ENCODE measurements around the gene AP3B1. TPM values are rescaled to one million over a fixed set of nuclear protein-coding genes. Genes with fewer than 3 reads are reported as not detected.

The AP3B1 gene
- total and polyA plus RNA-seq, 2 of the 8 experiments (the other 6 are each of a cell fraction or from before 2014, with no cell fraction given), result 45.8 to 48.3 TPM

DNA sequence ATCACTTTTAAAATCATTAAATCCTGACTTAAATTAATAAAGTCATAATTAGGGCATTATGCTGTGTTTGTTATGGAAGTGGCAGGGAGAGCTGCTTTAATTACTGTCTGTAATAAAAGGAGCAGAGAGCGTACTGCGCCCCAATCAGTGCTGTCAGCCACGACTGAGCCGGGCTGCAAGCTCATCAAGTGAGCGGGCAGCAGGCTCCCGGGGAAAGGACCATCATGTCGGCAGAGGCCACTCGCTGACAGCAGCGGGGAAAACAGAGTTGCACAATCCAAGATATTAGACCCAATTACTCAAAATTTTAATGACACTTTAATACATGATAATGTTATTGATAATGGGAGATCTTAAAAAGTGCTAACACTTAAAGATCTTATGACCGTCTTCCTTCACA, 181.6 kb downstream of the AP3B1 start:
- H3K4me1 ChIP-seq (replicated peaks in 1 of 4; ENCODE audit: control insufficient read depth in 3 of 4, insufficient read depth in 4 of 4, low read length in 3 of 4), result no peaks in the 10 kb centered on the region
- H2AFZ ChIP-seq (ENCODE audit: low read length), result no peak overlapping the region
- H3K9me3 ChIP-seq (ENCODE audit: insufficient read depth in 2 of 2, low read depth in 1 of 2, low read length in 1 of 2), result peaks cover 0 to 3% of the 10 kb centered on the region in 2 experiments; a peak in 1 of 4 replicates
- no peak overlapping the region for H3K18ac ChIP-seq (ENCODE audit: extremely low read depth, low read length)
- H3K56ac ChIP-seq (replicated peaks; ENCODE audit: insufficient read length, low read depth, low read length), result no peak overlapping the region
- DNase-seq (ENCODE audit: low read depth in 1 of 2, low spot score in 2 of 2), result no peak
- no peak for FAIRE-seq
- H3K4me3 ChIP-seq (ENCODE audit: extremely low read depth in 1 of 4, insufficient read depth in 2 of 4, low read depth in 3 of 4, low read length in 4 of 4), result no peak overlapping the region
- no peaks in the 10 kb centered on the region for H3K23me2 ChIP-seq (ENCODE audit: low read depth, low read length)
- POLR2A ChIA-PET (ENCODE audit: partially characterized antibody), result no interaction called here
- H4K8ac ChIP-seq (ENCODE audit: extremely low read depth, insufficient read depth, low read length), result no peak overlapping the region
- H4K91ac ChIP-seq (replicated peaks; ENCODE audit: insufficient read length, low read length), result no peak overlapping the region
- no peak overlapping the region for H3K27ac ChIP-seq (ENCODE audit: low read depth, low read length)
- H2BK5ac ChIP-seq (ENCODE audit: low read depth, low read length), result no peak overlapping the region
- H2BK120ac ChIP-seq (replicated peaks; ENCODE audit: low read depth, low read length), result no peak overlapping the region
- H3K9ac ChIP-seq (replicated peaks in 1 of 4; ENCODE audit: extremely low read depth in 1 of 4, low read depth in 3 of 4, low read length in 3 of 4), result no peak overlapping the region
- no peaks in the 10 kb centered on the region for H4K20me1 ChIP-seq (replicated peaks in 1 of 2; ENCODE audit: control insufficient read depth in 1 of 2, insufficient read depth in 2 of 2, low read length in 2 of 2)
- no peaks in the 10 kb centered on the region for H3K79me1 ChIP-seq (ENCODE audit: low read depth, low read length)
- H2BK12ac ChIP-seq (ENCODE audit: low read depth, low read length), result no peak overlapping the region
- WGBS, 2 experiments (ENCODE audit: extremely low coverage in 1 of 2, insufficient coverage in 1 of 2, insufficient read length in 1 of 2, insufficient replicate concordance in 2 of 2, low coverage in 1 of 2, low lambda C conversion rate in 2 of 2, missing lambda C conversion rate in 1 of 2), result 87% methylated on average over 10 of the region's 10 CpGs; no CpG with 5 or more reads in 1 of the 2 experiments
- no peaks in the 10 kb centered on the region for H3K79me2 ChIP-seq (ENCODE audit: control insufficient read depth in 1 of 2, insufficient read depth in 2 of 2, low read length in 2 of 2)
- H2BK15ac ChIP-seq (ENCODE audit: low read length), result no peak overlapping the region
- H2BK20ac ChIP-seq (ENCODE audit: low read length), result no peak overlapping the region
- H3K27me3 ChIP-seq (replicated peaks in 1 of 4; ENCODE audit: control insufficient read depth in 3 of 4, extremely low read depth in 1 of 4, insufficient read depth in 3 of 4, low read length in 3 of 4), result no peaks in the 10 kb centered on the region
- H2AK5ac ChIP-seq (ENCODE audit: low read depth, low read length), result no peak overlapping the region
- peaks cover 0 to 11% (median 2%) of the 10 kb centered on the region in 4 experiments; a peak in 2 of 8 replicates for H3K36me3 ChIP-seq (ENCODE audit: control insufficient read depth in 2 of 4, insufficient read depth in 4 of 4, low read length in 3 of 4)
- no peak overlapping the region for H3K14ac ChIP-seq (ENCODE audit: insufficient read length)
- H3K23ac ChIP-seq (ENCODE audit: insufficient read length), result no peak overlapping the region
- no peak overlapping the region for H3K4ac ChIP-seq (replicated peaks; ENCODE audit: insufficient read length, low read depth, low read length)
- CTCF ChIA-PET (ENCODE audit: partially characterized antibody), result interaction anchor here (0.6 to 1.3 kb wide), 4 partner anchors 15 to 613 kb away, joined by 3 to 6 read pairs (median 4); no protein-coding TSS in a partner anchor
- no peak overlapping the region for H4K5ac ChIP-seq (ENCODE audit: insufficient read length, low read depth, low read length)
- H3K4me2 ChIP-seq (ENCODE audit: insufficient read depth in 1 of 2, low read depth in 2 of 2, low read length in 2 of 2), result no peak overlapping the region
- TF ChIP-seq TAF7 (optimal IDR thresholded peaks at IDR 0.05; ENCODE audit: borderline replicate concordance, low read depth, low read length) (no peak), SRF (IDR thresholded peaks at IDR 0.05; ENCODE audit: low read depth, low read length) (no peak), TAF1 (IDR thresholded peaks at IDR 0.05; ENCODE audit: low read depth, low read length) (no peak), TBP (IDR thresholded peaks at IDR 0.05; ENCODE audit: low read depth, low read length) (no peak), NANOG (IDR thresholded peaks at IDR 0.05; ENCODE audit: insufficient read depth, low read depth, low read length, poor library complexity, severe bottlenecking) (no peak)

Data from H1 (cell line).